Activated CD8-positive, alpha-beta memory T cell treated with anti-CD3 and anti-CD28 coated beads, Interleukin-2, amount 50 U/mL, for 48 hours (primary cell): ENCODE results near the gene HARBI1.

Source experiments
- DNase-seq: peaks from one replicate; pipeline ENCODE4 v3.0.0-alpha.2; 2020

HARBI1 gene

GRCh38 chr11:46617134-46617971 lies at the start of gene HARBI1, which contains the start of gene ATG13:
HARBI1 (minus strand) TSS chr11:46617227; CDS start chr11:46616237, 990 bp downstream.
ATG13 (plus strand) TSS chr11:46617553; CDS start chr11:46644292, 26,739 bp downstream.
- peak; percentile 95 for DNase-seq

GRCh38 chr11:46666516-46666915 lies 49.5 kb upstream of the HARBI1 start:
- no peak for DNase-seq

- no peak for DNase-seq
Measured at GRCh38 chr11:46665356-46665755, 48.3 kb upstream of the HARBI1 start.

- no peak for DNase-seq
Measured at GRCh38 chr11:46664612-46665011, 47.6 kb upstream of the HARBI1 start.

GRCh38 chr11:46663277-46663940 lies 46.4 kb upstream of the HARBI1 start:
- no peak for DNase-seq

- no peak for DNase-seq
Measured at GRCh38 chr11:46662366-46662765, 45.3 kb upstream of the HARBI1 start.

- DNase-seq = no peak
Measured at GRCh38 chr11:46661836-46662235, 44.8 kb upstream of the HARBI1 start.

GRCh38 chr11:46659908-46660307 lies 42.9 kb upstream of the HARBI1 start:
- no peak for DNase-seq

GRCh38 chr11:46658259-46658658 lies 41.2 kb upstream of the HARBI1 start:
- DNase-seq = no peak

- DNase-seq = no peak
Measured at GRCh38 chr11:46657186-46657585, 40.2 kb upstream of the HARBI1 start.

- no peak for DNase-seq
Measured at GRCh38 chr11:46655631-46656030, 38.6 kb upstream of the HARBI1 start.

GRCh38 chr11:46649180-46649738 lies 32.2 kb upstream of the HARBI1 start:
- no peak for DNase-seq

GRCh38 chr11:46643986-46644385 lies 27.0 kb upstream of the HARBI1 start:
- DNase-seq = no peak

- DNase-seq = no peak
Measured at GRCh38 chr11:46643531-46643930, 26.5 kb upstream of the HARBI1 start.

- DNase-seq = no peak
Measured at GRCh38 chr11:46642627-46643335, 25.8 kb upstream of the HARBI1 start.

GRCh38 chr11:46641639-46642038 lies 24.6 kb upstream of the HARBI1 start:
- no peak for DNase-seq

GRCh38 chr11:46640036-46640788 lies 23.2 kb upstream of the HARBI1 start:
- no peak for DNase-seq

- DNase-seq = no peak
Measured at GRCh38 chr11:46639197-46639839, 22.3 kb upstream of the HARBI1 start.

GRCh38 chr11:46637546-46637945 lies 20.5 kb upstream of the HARBI1 start:
- no peak for DNase-seq

- no peak for DNase-seq
Measured at GRCh38 chr11:46635557-46636139, 18.6 kb upstream of the HARBI1 start.
